Measurements from ENCODE around the gene PLCL2.

PLCL2 gene

GRCh38 chr3:17007284-17007683 is 122.5 kb downstream of the PLCL2 start:
- no peak for TF ChIP-seq EZH2phosphoT487 (IDR thresholded peaks at IDR 0.05; ENCODE audit: borderline replicate concordance, low read length)
- TF ChIP-seq CTCF (IDR thresholded peaks at IDR 0.05; ENCODE audit: low read depth, low read length, poor library complexity, severe bottlenecking) = no peak
- H3F3A ChIP-seq (ENCODE audit: control insufficient read depth, insufficient read depth) = no peaks in the 10 kb centered on the region
- H3K79me2 ChIP-seq (ENCODE audit: control insufficient read depth, low read length) = peaks cover 64% of the 10 kb centered on the region
- H4K20me1 ChIP-seq (ENCODE audit: control insufficient read depth, insufficient read depth, low read depth, low read length) = 0 out of 2 replicates have a peak, but pooled peaks cover 5% of the 10 kb centered on the region
- H3K4me3 ChIP-seq (ENCODE audit: low read length) = no peak overlapping the region
- no peak overlapping the region for H3K27ac ChIP-seq (ENCODE audit: low read depth, low read length)
- no peaks in the 10 kb centered on the region for H3K27me3 ChIP-seq (ENCODE audit: control insufficient read depth, low read length)
- no peaks in the 10 kb centered on the region for H3K9me2 ChIP-seq (replicated peaks; ENCODE audit: control insufficient read depth, low read length)
- H3K4me1 ChIP-seq (ENCODE audit: control insufficient read depth, low read length) = peaks cover 6% of the 10 kb centered on the region; the same call in 1 of the 2 replicates
- peaks cover 23% of the 10 kb centered on the region for H3K36me3 ChIP-seq (ENCODE audit: control insufficient read depth, low read length)
- no peaks in the 10 kb centered on the region for H3K9me3 ChIP-seq (ENCODE audit: control insufficient read depth, insufficient read depth, low read length)
- H3K4me2 ChIP-seq (ENCODE audit: low read length) = no peak overlapping the region

DNA sequence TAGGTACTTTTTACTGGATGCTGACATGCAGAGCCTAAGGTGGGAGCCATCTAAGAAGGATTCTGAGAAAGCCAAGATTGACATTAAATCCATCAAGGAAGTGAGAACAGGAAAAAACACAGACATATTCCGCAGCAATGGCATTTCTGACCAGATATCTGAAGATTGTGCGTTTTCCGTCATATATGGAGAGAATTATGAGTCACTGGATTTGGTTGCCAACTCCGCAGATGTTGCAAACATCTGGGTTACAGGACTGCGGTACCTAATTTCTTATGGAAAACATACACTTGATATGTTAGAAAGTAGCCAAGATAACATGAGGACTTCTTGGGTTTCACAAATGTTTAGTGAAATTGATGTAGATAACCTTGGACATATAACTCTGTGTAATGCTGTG is 125.1 kb downstream of the PLCL2 start:
- no peak overlapping the region for H3K4me2 ChIP-seq (ENCODE audit: low read length)
- no peaks in the 10 kb centered on the region for H3K9me3 ChIP-seq (ENCODE audit: control insufficient read depth, insufficient read depth, low read length)
- no peaks in the 10 kb centered on the region for H3K9me2 ChIP-seq (replicated peaks; ENCODE audit: control insufficient read depth, low read length)
- peaks cover 48% of the 10 kb centered on the region for H3K79me2 ChIP-seq (ENCODE audit: control insufficient read depth, low read length)
- no peak overlapping the region for H3K4me3 ChIP-seq (ENCODE audit: low read length)
- H3F3A ChIP-seq (ENCODE audit: control insufficient read depth, insufficient read depth) = no peaks in the 10 kb centered on the region
- TF ChIP-seq CTCF (IDR thresholded peaks at IDR 0.05; ENCODE audit: low read depth, low read length, poor library complexity, severe bottlenecking) (no peak), EZH2phosphoT487 (IDR thresholded peaks at IDR 0.05; ENCODE audit: borderline replicate concordance, low read length) (no peak)
- peaks cover 6% of the 10 kb centered on the region; the same call in 1 of the 2 replicates for H3K4me1 ChIP-seq (ENCODE audit: control insufficient read depth, low read length)
- H3K36me3 ChIP-seq (ENCODE audit: control insufficient read depth, low read length) = peaks cover 28% of the 10 kb centered on the region
- no peak overlapping the region for H3K27ac ChIP-seq (ENCODE audit: low read depth, low read length)
- H3K27me3 ChIP-seq (ENCODE audit: control insufficient read depth, low read length) = no peaks in the 10 kb centered on the region
- no peaks in the 10 kb centered on the region for H4K20me1 ChIP-seq (ENCODE audit: control insufficient read depth, insufficient read depth, low read depth, low read length)

GRCh38 chr3:17011728-17012338 is 127.1 kb downstream of the PLCL2 start:
- Histone ChIP-seq H3K4me1 (ENCODE audit: control insufficient read depth, low read length) (no peaks in the 10 kb centered on the region), H3F3A (ENCODE audit: control insufficient read depth, insufficient read depth) (no peaks in the 10 kb centered on the region), H4K20me1 (ENCODE audit: control insufficient read depth, insufficient read depth, low read depth, low read length) (no peaks in the 10 kb centered on the region), H3K79me2 (ENCODE audit: control insufficient read depth, low read length) (peaks cover 32% of the 10 kb centered on the region), H3K4me3 (ENCODE audit: low read length) (no peak overlapping the region), H3K27me3 (ENCODE audit: control insufficient read depth, low read length) (no peaks in the 10 kb centered on the region), H3K27ac (ENCODE audit: low read depth, low read length) (no peak overlapping the region), H3K4me2 (ENCODE audit: low read length) (no peak overlapping the region), H3K36me3 (ENCODE audit: control insufficient read depth, low read length) (peaks cover 43% of the 10 kb centered on the region), H3K9me2 (replicated peaks; ENCODE audit: control insufficient read depth, low read length) (no peaks in the 10 kb centered on the region), H3K9me3 (ENCODE audit: control insufficient read depth, insufficient read depth, low read length) (no peaks in the 10 kb centered on the region)
- no peak for TF ChIP-seq CTCF (IDR thresholded peaks at IDR 0.05; ENCODE audit: low read depth, low read length, poor library complexity, severe bottlenecking)
- no peak for TF ChIP-seq EZH2phosphoT487 (IDR thresholded peaks at IDR 0.05; ENCODE audit: borderline replicate concordance, low read length)
